Panc1 (cell line): ENCODE results near the gene DIP2C.

ENCODE experiments used
- POLR2AphosphoS5 ChIP-seq: IDR thresholded peaks from 2 replicates; pipeline ENCODE4 v1.6.1; 2012; ENCODE audit warnings: mild to moderate bottlenecking, low read depth, low read length, moderate library complexity
- TCF7L2 ChIP-seq: IDR thresholded peaks from 2 replicates; pipeline ENCODE4 v1.6.1; 2011; ENCODE audit warnings: mild to moderate bottlenecking, low read depth, low read length, inconsistent platforms
- TF ChIP-seq, protein P1 (sequence below): fragments of 450-650 bp; IDR thresholded peaks from 2 replicates; pipeline ENCODE4 v1.5.1; 2017; ENCODE audit warnings: mild to moderate bottlenecking
- TF ChIP-seq, protein P2 (sequence below), 2 experiments: IDR thresholded peaks; 2 replicates each; pipeline ENCODE4 v1.6.1; 2011 to 2012; ENCODE audit warnings: low read depth in 2 of 2, control low read depth in 1 of 2, low read length in 1 of 2, mild to moderate bottlenecking in 1 of 2, moderate library complexity in 1 of 2; ENCODE audit not compliant: insufficient read depth in 1 of 2

DNA sequence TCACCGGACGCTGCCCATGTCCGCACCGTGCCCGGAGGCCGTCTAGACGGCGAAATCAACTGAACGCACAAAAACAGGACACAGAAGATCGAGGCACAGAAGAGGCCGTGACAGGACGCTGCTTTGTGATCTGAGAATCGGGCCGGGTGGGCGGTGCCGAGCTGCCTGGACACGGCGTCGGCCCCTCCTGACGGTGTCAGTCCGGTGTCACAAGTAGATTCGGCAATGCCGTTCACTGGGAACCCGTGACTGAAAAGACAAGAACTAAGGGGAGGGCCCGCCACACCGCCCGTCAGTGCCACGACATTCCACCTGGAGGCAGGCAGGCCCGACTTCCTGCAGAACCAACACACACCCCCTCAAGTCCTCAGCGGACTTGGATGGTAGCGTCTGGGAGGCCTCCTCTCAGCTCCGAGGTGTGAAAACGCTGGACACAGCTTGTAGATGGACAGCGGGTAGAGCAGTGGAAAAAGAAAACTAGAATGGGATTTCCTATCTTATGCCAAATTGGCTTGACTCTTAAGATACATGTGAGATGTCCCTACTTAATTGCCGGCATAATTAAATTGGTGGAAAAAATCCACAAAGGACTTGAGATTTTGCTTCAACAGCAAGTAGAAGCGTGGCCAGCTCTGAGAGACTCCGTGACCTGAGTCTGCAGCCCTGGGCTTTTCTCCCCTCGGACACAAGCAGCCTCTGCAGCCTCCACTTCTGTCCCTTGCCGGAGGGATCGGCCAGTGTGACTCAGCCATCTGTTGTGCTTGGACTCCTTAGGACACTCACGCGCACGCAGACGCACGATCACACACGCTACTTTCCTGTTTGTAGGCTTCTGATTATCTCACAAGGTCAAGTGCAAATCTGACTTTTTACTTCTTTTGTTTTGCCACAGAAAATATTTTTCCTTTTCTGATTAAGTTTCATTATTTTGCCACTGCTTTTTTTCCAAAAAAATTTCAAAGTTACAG is 269.0 kb downstream of the DIP2C start:
- TF ChIP-seq, protein P1, sequence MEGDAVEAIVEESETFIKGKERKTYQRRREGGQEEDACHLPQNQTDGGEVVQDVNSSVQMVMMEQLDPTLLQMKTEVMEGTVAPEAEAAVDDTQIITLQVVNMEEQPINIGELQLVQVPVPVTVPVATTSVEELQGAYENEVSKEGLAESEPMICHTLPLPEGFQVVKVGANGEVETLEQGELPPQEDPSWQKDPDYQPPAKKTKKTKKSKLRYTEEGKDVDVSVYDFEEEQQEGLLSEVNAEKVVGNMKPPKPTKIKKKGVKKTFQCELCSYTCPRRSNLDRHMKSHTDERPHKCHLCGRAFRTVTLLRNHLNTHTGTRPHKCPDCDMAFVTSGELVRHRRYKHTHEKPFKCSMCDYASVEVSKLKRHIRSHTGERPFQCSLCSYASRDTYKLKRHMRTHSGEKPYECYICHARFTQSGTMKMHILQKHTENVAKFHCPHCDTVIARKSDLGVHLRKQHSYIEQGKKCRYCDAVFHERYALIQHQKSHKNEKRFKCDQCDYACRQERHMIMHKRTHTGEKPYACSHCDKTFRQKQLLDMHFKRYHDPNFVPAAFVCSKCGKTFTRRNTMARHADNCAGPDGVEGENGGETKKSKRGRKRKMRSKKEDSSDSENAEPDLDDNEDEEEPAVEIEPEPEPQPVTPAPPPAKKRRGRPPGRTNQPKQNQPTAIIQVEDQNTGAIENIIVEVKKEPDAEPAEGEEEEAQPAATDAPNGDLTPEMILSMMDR = no peak
- TF ChIP-seq, protein P2, sequence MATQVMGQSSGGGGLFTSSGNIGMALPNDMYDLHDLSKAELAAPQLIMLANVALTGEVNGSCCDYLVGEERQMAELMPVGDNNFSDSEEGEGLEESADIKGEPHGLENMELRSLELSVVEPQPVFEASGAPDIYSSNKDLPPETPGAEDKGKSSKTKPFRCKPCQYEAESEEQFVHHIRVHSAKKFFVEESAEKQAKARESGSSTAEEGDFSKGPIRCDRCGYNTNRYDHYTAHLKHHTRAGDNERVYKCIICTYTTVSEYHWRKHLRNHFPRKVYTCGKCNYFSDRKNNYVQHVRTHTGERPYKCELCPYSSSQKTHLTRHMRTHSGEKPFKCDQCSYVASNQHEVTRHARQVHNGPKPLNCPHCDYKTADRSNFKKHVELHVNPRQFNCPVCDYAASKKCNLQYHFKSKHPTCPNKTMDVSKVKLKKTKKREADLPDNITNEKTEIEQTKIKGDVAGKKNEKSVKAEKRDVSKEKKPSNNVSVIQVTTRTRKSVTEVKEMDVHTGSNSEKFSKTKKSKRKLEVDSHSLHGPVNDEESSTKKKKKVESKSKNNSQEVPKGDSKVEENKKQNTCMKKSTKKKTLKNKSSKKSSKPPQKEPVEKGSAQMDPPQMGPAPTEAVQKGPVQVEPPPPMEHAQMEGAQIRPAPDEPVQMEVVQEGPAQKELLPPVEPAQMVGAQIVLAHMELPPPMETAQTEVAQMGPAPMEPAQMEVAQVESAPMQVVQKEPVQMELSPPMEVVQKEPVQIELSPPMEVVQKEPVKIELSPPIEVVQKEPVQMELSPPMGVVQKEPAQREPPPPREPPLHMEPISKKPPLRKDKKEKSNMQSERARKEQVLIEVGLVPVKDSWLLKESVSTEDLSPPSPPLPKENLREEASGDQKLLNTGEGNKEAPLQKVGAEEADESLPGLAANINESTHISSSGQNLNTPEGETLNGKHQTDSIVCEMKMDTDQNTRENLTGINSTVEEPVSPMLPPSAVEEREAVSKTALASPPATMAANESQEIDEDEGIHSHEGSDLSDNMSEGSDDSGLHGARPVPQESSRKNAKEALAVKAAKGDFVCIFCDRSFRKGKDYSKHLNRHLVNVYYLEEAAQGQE (IDR thresholded peaks at IDR 0.05; ENCODE audit: insufficient read depth in 1 of 2, low read depth in 2 of 2, low read length in 1 of 2) = no peak
- no peak for TF ChIP-seq POLR2AphosphoS5
- TF ChIP-seq TCF7L2 = no peak
